ENCODE results near the gene FAM13C.

FAM13C gene

DNA sequence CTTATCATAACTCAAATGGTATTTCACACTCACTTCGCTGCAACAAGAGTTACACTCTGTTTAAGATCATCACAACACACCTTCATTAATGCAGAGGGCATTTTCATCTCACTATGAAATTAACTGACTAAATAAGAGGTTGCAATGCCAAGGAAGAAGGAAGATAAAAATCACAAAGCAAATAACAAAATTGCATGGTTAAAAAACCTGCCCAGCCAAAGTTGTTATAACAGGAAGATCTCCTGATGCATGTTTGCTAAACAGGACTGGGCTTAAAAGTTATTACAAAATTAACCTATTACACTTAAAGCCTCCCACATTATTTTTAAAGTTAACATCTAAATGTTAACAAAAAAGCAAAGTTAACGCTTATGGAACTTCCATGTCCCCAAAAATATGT, 11.8 kb downstream of the FAM13C start:
- no peak for DNase-seq (ENCODE audit: low read depth)
- TF ChIP-seq CTCF (IDR thresholded peaks at IDR 0.05; ENCODE audit: low read length, missing control alignments), result no peak

GRCh38 chr10:59346321-59346720, 16.0 kb downstream of the FAM13C start:
- no peak overlapping the region for H3K4me3 ChIP-seq (replicated peaks; ENCODE audit: low read depth, low read length)
- TF ChIP-seq CTCF (IDR thresholded peaks at IDR 0.05; ENCODE audit: low read length, missing control alignments), result no peak
- peak; percentile 8 for DNase-seq (ENCODE audit: low read depth)

More for the DNA sequence above, 11.8 kb downstream of the FAM13C start:
- H3K4me3 ChIP-seq (replicated peaks; ENCODE audit: low read depth, low read length), result no peak overlapping the region

GRCh38 chr10:59342723-59343122, 19.6 kb downstream of the FAM13C start:
- no peak for DNase-seq (ENCODE audit: low read depth)
- no peak for TF ChIP-seq CTCF (IDR thresholded peaks at IDR 0.05; ENCODE audit: low read length, missing control alignments)
- H3K4me3 ChIP-seq (replicated peaks; ENCODE audit: low read depth, low read length), result no peak overlapping the region

DNA sequence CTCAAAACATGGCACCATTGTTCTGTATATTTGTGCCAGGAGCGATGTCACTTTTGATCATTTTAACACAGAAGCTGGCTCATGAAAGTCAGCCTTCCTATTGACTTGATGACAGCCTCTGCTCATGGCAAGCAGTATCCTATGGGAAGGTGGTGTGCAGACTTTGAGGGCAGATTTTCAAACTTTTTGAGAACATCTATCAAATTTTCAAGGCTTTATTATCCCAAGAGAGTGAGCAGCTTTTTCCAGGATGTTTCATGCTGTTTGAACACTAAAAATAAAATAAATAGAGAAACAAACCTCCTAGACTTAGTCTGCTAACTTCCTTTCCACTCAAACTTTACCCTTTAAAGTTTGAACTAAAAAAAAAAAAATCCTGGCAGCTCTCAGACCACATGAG, 20.3 kb downstream of the FAM13C start:
- no peak for TF ChIP-seq CTCF (IDR thresholded peaks at IDR 0.05; ENCODE audit: low read length, missing control alignments)
- H3K4me3 ChIP-seq (replicated peaks; ENCODE audit: low read depth, low read length), result no peak overlapping the region
- DNase-seq (ENCODE audit: low read depth), result no peak

DNA sequence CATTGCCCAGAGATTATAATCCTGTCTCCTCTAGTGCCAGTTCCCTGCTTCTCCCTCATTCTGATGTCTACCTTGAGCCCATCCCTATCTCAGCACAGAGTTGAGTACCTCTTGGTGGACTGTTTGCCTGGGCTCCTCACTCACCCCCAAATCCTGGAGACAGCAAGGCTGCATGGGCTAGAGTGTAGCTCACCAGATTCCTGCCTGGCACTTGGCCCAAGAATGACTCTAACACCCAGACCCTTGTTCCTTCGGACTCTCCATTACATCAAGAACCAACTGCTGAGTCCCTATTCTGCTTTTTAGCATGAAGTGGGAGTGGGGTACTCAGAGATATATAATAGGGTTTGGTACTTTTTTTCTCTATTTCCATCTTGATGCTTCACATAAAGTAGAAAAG, 22.1 kb downstream of the FAM13C start:
- TF ChIP-seq CTCF (IDR thresholded peaks at IDR 0.05; ENCODE audit: low read length, missing control alignments), result no peak
- DNase-seq (ENCODE audit: low read depth), result no peak

DNA sequence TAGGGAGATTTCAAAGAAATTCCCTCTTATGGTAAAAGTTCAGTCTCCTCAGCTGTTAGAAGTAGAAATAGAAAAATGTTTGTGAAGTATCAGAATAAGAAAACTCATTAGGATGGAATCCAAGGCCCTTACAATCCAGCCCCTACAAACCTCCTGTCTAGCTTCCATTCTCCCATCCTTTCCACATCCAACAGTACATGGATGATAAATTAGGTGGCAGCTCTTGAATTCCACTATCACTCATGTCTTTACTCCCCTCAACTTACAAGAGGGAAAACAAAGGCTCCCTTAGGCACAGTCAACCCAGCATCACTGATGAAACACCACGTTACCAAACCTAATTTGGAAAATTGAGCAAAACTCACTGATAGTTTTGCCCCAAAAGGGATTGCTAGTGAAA, 23.0 kb downstream of the FAM13C start:
- DNase-seq (ENCODE audit: low read depth), result no peak
- no peak for TF ChIP-seq CTCF (IDR thresholded peaks at IDR 0.05; ENCODE audit: low read length, missing control alignments)

More for the DNA sequence above, 22.1 kb downstream of the FAM13C start:
- H3K4me3 ChIP-seq (replicated peaks; ENCODE audit: low read depth, low read length), result no peak overlapping the region

DNA sequence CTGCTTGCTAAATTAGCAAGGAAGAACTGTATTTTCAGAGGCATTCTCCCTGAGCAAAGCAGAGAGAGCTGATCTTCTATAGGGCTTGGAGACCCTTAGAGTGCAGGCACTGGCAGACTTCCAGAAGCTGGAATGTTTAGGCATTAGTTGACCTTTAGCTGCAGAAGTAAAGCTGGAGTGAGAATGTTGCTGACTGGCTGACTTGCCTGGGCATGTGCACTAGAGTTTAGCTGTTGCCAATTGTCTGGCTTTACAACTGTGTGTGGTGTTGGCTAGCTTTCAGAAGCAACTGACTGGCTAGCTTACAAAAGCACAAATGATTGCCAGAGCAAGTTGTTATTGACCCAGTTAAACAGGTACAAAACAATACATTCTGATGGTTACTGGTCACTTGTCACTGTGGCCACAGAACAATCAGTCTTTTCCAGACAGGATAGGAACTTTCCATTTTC, 25.1 kb downstream of the FAM13C start:
- TF ChIP-seq CTCF (IDR thresholded peaks at IDR 0.05; ENCODE audit: low read length, missing control alignments), result no peak
- no peak overlapping the region for H3K4me3 ChIP-seq (replicated peaks; ENCODE audit: low read depth, low read length)
- DNase-seq (ENCODE audit: low read depth), result peak; percentile 70

More for the DNA sequence above, 23.0 kb downstream of the FAM13C start:
- H3K4me3 ChIP-seq (replicated peaks; ENCODE audit: low read depth, low read length), result no peak overlapping the region

Data from fibroblast of pulmonary artery (primary cell).